HG03457 (cell line): ENCODE results near the gene TMEM131L.
A peak's percentile ranks its signal among the peaks of the same experiment; 100 is the strongest.

Experiments used
- ATAC-seq: cut with Tn5 transposase; IDR thresholded peaks from one replicate; pipeline ENCODE4 v1.9.1; 2021; ENCODE audit warnings: moderate number of reproducible peaks; ENCODE audit not compliant: unreplicated experiment

TMEM131L gene

DNA sequence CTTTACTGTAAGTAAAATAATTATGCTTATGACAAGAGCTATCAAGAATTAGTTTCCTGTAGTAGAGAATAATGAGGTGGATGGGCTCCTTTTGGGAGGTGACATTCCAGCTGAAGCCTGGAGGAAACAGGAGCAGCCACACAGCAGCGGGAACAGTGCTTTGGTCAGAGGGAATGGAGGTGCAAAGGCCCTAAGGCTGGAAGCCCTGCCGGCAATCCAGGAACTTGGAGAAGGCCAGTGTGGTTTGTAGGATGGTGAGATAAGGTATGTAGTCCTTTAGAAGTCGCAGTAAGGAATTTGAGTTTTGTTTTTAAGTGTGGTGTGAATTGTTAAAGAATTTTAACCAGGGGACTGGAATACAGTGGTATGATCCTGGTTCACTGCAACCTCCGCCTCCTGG, 8.1 kb downstream of the TMEM131L start:
- ATAC-seq, result no peak

GRCh38 chr4:153476829-153477574, 10.8 kb downstream of the TMEM131L start:
- ATAC-seq, result no peak

- no peak for ATAC-seq
Measured at GRCh38 chr4:153479101-153479500, 12.9 kb downstream of the TMEM131L start.

- ATAC-seq, result no peak
Measured at GRCh38 chr4:153480704-153481103, 14.5 kb downstream of the TMEM131L start.

DNA sequence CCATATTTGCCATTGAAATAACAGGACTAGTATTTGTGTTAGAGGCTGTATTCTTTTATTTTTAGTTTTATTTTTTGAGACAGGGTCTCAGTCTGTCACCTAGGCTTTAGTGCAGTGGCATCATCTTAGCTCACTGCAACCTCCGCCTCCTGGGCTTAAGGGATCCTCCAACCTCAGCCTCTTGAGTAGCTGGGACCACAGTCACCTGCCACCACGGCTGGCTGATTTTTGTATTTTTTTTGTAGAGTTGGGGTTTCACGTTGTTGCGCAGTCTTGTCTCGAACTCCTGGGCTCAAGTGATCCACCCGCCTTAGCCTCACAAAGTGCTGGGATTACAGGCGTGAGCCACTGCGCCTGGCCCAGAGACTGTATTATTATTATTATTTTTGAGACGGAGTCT, 15.3 kb downstream of the TMEM131L start:
- ATAC-seq, result no peak

DNA sequence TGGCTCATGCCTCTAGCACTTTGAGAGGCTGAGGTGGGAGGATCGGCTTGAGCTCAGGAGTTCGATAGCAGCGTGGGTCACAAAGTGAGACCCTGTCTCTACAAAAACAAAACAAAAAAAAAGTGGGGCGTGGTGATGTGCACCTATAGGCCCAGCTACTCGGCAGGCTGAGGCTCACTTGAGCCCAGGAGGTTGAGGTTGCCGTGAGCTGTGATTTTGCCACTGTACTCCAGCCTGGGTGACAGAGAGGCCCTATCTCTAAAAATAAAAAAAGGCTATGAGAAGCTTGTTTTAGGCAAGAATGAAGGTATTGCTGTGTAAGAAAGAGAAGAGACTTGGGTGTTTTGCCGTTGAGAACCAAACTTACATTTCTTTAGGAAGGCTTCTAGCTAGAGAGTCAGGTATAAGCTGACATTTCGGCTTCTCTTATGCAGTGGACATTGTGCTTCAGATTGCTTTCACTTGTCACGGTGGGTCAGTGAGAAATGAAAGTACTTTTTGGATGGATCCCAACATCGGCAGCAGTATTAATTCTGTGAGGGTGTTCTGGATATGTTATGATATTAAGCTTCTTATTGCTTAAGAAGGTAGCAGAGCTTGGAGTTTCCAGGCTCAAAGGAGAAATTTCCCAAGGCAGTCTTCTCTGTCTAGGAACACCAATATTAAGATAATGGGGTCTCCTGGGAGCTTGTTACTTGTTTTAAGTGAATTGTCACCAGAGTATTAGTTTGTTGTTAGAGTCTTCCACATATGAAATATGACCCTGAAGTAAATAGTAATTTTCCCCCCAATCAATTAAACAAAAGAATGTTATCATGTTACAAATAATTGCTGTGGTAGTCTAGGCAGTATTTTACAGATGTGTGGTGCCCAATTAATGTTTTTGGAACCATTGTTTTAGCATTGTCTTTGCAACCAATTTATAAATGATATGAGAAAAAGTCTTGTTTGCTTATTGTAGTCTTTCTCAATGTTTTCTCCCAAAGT, 17.6 kb downstream of the TMEM131L start:
- ATAC-seq, result no peak

- ATAC-seq, result no peak
Measured at GRCh38 chr4:153485359-153485758, 19.2 kb downstream of the TMEM131L start.

DNA sequence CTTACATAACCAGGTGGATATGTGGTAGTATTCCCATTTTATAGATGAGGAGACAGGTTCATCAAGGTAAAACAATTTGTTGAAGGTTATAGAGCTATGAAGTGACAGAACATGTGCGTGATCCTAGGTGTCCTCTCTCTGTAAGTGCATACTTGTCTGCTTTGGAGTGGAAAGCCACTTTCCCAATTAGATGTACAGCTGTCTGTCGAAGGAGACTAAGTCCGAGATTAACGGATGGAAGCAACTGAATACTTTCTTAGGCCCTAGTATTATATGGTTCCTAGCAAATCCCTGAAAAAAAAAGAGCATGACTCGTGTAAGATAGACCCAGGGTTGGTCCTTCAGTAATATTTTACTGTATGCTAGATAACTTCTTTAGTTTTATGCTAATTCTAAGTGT, 19.7 kb downstream of the TMEM131L start:
- no peak for ATAC-seq

- ATAC-seq, result no peak
Measured at GRCh38 chr4:153486281-153487151, 20.4 kb downstream of the TMEM131L start.

GRCh38 chr4:153488006-153488891, 22.1 kb downstream of the TMEM131L start:
- peak; percentile 45 for ATAC-seq

DNA sequence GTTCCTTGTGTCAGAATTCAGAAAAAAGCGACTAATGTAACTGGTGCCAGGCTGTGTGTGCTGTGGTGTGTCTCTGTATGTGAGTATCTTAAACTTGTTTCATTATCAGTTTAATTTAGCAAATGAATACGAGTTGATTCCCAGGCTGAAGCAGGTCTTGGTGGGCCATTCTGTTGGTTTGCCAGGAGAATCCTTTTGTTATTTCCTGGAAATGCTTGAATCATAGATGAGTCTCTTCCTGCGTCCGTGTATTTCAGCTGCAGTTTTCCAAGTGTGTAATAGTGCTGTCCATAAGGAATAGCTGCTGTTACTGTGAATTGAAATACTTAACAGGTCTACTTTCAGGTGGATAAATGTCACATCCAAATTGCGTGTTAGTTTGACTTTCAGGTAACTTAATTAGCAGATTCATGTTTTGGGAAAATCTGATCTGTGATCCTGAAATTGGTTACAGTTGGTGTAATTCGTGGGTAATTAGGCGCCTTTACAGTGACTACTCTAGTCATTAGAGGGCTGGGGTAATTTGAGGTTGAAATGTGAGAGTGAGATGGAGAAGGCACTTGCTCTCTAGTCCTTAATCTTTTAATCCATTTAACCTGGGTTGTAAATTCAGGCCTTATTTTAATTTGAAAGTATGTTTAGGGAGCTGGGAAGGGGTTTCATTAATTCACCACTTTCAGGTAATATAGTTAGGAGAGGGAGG, 23.8 kb downstream of the TMEM131L start:
- no peak for ATAC-seq

GRCh38 chr4:153490985-153491483, 24.9 kb downstream of the TMEM131L start:
- ATAC-seq, result no peak

- no peak for ATAC-seq
Measured at GRCh38 chr4:153494562-153494961, 28.4 kb downstream of the TMEM131L start.

GRCh38 chr4:153495480-153496193, 29.5 kb downstream of the TMEM131L start:
- no peak for ATAC-seq

DNA sequence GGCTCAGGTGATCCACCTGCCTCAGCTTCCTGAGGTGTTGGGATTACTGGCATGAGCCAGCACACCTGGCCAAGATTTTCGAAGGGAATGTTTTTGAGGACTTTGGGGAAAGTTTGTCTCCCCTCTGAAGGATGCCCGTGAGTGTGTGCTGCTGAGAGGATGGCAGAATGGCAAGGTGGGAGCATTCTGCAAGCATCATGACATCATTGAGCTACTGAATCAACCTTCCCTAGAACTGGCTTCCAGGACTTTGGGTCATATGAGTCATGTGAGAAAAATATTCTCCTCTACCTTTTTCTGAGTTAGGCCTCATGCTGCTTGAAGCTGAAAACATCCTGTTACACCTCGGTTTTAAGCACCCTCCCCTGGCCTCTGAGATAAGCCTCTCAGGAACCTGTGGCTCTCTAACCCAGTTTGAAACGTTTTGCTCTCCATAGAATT, 31.0 kb downstream of the TMEM131L start:
- no peak for ATAC-seq

- peak; percentile 51 for ATAC-seq
Measured at GRCh38 chr4:153497988-153498967, 32.1 kb downstream of the TMEM131L start.

DNA sequence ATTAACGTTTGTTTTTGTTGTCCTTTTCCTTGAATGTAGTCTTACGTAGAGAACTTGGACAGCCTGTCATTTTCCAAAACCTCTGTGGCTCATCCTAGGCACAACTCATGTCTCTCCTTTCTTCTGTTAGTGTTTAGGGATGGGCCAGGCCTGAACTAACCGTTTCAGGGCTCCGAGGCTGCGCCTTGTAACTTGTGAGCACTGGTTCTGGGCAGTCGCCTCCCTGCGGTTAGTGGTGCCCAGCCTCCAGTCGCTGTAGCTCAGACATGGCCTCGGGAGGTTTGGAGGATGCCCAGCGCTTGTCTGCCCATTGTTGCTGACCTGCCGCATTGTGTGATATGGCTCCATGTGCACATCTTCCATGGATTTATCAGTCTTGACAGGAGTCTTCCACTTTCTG, 32.8 kb downstream of the TMEM131L start:
- ATAC-seq, result no peak
